PFSK-1 (cell line): Measurements from ENCODE around the gene IL2RA.

Experiments used
- POLR2AphosphoS5 ChIP-seq: IDR thresholded peaks from 2 replicates; pipeline ENCODE4 v1.6.1; 2012; ENCODE audit warnings: low read depth, mild to moderate bottlenecking, control low read depth, low read length, moderate library complexity
- SIN3A ChIP-seq: IDR thresholded peaks from 2 replicates; pipeline ENCODE4 v1.6.1; 2012; ENCODE audit warnings: mild to moderate bottlenecking, low read length, moderate library complexity, borderline replicate concordance; ENCODE audit not compliant: insufficient read depth
- TAF1 ChIP-seq: IDR thresholded peaks from 2 replicates; pipeline ENCODE4 v1.6.1; 2012; ENCODE audit warnings: low read length, control low read depth, borderline replicate concordance; ENCODE audit not compliant: insufficient read depth
- TF ChIP-seq, protein P1 (sequence below), 2 experiments: IDR thresholded peaks; 2 replicates each; pipeline versions ENCODE4 v1.6.1 to v1.8.0; 2011 to 2012; ENCODE audit warnings: low read depth in 2 of 2, low read length in 2 of 2, control low read depth in 1 of 2, inconsistent platforms in 1 of 2, mild to moderate bottlenecking in 1 of 2, moderate library complexity in 1 of 2; ENCODE audit not compliant: insufficient read depth in 1 of 2

DNA sequence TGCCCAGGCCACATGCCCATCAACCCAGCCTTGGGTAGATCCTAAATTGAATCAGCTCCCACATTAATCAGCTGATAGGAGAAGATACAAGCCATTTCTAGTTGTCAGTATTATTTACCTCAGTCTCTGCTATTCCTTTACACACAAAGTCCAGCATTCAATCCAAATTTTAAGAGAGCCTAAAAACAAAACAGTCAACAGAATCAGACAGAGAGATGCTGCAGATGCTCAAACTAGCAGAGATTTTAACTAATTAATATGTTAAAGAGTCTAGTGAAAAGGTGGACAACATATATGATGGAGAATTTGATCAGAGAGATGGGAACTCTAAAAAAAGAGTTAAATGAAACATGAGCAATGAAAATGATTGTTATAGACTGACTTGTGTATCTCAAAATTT lies 70.5 kb downstream of the IL2RA start:
- no peak for TF ChIP-seq SIN3A
- TF ChIP-seq, protein P1, sequence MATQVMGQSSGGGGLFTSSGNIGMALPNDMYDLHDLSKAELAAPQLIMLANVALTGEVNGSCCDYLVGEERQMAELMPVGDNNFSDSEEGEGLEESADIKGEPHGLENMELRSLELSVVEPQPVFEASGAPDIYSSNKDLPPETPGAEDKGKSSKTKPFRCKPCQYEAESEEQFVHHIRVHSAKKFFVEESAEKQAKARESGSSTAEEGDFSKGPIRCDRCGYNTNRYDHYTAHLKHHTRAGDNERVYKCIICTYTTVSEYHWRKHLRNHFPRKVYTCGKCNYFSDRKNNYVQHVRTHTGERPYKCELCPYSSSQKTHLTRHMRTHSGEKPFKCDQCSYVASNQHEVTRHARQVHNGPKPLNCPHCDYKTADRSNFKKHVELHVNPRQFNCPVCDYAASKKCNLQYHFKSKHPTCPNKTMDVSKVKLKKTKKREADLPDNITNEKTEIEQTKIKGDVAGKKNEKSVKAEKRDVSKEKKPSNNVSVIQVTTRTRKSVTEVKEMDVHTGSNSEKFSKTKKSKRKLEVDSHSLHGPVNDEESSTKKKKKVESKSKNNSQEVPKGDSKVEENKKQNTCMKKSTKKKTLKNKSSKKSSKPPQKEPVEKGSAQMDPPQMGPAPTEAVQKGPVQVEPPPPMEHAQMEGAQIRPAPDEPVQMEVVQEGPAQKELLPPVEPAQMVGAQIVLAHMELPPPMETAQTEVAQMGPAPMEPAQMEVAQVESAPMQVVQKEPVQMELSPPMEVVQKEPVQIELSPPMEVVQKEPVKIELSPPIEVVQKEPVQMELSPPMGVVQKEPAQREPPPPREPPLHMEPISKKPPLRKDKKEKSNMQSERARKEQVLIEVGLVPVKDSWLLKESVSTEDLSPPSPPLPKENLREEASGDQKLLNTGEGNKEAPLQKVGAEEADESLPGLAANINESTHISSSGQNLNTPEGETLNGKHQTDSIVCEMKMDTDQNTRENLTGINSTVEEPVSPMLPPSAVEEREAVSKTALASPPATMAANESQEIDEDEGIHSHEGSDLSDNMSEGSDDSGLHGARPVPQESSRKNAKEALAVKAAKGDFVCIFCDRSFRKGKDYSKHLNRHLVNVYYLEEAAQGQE (IDR thresholded peaks at IDR 0.05; ENCODE audit: insufficient read depth in 1 of 2, low read depth in 2 of 2, low read length in 2 of 2), result no peak
- no peak for TF ChIP-seq POLR2AphosphoS5
- TF ChIP-seq TAF1, result no peak
